ENCODE results near the gene HS6ST2.

The HS6ST2 gene

DNA sequence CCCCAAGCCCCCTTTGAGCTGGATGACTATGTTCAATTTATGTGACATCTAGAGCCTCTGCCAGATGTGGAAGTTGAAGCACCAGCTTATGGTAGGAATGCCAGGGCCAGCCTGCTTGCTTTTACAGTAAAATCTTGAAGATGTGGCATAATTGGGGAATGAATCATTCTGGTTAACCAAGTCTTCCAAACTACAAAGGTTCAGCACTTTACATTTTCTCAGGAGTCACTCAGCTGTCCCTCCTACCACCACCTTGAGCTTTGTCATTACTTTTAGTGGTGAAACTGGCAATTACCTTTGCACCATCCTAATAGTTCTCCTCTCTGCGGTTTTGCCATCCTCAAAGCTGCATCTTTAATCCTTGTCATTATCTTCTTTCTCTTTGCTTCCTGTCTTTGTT lies 172.2 kb downstream of the HS6ST2 start:
- DNase-seq = no peak

DNA sequence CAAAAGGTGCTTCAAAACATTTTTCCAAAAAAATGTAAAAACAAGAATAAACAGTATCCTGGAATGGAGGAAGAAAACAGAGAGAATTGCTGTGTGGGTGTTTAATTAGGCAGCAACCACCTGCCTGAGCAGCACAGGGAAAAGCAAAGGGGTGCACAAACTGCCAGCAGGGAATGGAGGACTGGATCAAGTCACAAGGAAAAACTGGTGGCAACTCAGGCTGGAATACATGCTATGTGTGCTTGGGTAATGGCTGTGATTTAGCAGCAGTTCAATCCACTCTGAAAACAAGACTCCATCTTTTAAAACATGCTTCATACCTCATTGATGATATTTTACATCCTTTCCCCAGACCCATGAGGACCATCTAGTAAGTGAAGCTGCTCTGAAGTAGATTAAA lies 179.5 kb downstream of the HS6ST2 start:
- DNase-seq = no peak

DNA sequence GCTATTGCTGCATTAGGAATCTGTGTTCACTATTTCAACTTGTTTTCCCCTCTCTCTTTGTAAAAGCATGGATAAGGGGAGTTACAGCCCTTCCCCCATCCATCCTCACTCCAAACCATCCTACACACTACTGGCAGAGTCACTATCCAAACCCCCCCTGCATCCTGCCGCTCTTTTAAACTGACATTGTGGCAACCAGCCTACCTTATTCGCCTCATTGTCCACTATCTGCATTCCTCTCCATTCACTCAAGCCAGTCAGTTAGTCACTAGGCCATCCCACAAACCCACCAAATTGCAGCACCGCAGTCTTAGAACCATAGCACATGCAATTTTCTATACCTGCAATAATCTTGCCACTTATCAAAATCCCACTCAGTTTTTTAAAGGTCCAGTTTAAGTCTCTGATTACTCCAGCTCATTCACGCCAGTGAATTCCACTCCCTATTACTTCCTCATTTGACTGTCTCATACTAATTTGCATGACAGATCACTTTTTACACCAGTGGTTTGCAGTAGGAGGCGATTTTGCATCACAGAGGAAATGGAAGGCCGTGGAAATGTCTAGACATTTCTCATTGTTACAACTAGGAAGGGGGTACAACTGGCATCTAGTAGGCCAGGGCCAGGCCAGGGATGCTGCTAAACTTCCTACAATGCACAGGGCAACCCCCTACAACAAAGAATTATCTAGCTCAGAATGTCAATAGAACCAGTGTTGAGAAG lies 181.8 kb downstream of the HS6ST2 start:
- peak; percentile 56 for DNase-seq

DNA sequence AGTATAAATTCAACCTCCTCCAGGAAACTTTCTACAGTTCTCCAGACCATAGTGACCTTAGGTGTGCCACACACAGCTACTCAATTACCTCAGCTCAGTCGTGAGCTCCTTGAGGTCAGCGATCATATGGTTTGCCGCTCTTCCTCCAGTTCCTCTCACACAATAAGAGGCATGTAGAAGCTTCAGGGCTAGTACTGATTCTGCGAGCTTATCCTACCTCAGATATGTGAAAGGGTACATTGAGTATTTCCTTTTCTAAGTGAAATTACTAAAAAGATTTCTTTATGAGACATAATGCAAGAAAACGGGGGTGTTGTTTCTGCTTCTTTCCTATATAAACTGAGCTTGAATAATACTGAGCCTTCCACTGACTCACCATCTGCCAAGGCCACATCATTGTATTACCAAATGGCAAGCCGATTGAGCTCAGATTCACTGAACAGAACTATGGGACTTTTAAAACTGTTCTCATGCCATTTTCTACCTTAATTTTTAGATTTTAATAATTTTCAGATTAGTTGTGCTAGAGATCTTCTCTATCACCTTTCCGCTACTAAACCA lies 183.1 kb downstream of the HS6ST2 start:
- no peak for DNase-seq

DNA sequence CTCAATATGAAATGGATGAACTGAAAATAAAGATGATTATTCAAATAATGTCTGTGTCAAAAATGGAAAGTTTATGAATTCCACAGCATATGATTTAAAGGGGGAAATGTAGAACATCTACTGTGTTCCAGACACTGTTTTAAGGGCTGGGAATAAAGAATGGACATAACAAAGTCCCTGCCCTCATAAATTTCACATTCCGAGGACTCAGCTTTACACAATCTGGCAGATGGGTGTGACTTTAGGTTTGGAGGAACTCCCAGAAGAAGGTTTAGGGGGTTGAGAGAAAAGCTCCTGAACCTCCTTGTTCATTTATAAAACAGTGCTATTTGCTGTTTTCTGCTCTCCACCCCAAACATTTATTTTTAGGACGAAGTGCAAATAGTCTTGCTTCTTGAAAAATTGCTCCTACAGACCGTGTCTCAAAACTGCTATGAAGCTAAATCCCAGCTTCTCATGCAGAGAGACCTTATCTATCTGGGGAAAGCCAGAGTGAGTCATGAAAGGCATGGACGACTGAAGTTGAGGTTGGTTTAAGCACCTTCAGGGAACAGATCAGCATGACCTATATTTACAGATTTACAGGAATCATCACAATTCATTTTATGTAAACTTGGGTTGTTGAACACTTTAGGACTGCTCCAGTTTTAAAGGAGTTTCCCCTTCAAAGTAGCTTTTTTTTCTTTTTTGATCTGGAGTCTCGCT lies 184.3 kb downstream of the HS6ST2 start:
- DNase-seq = no peak

DNA sequence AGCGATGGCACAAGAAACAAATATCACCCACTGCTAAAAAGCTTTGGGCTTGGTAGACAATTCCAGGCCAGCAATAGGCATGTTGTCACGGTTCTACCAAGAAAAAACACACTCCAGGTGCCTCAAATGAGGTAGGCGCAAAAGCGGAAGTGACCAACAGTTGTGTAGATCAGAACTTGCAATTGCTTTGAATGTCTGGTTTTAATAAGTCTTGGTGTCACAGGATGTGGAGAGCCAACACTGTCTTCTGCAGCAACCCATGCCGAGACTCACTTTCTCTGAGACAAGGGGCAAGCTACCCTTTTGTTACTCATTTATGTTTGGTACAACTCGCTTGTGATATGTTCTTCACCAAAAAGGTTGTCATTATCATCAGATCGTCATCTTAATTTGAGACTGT lies 188.8 kb downstream of the HS6ST2 start:
- no peak for DNase-seq

DNA sequence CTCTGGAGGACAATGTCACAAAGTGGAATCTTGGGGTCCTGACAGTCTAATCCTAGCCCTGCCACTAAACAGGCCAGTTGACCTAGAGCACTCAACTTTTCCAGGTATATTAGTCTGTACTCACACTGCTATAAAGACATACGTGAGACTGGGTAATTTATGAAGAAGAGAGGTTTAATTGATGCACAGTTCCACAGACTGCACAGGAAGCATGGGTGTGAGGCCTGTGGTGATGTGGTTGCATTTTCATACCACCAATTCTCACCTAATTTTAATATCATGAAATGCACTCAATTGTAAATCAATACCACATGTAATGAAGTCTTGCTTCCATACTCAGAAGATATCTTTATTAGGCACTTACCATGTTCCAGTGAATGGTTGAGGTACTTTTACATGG lies 192.0 kb downstream of the HS6ST2 start:
- DNase-seq = no peak

DNA sequence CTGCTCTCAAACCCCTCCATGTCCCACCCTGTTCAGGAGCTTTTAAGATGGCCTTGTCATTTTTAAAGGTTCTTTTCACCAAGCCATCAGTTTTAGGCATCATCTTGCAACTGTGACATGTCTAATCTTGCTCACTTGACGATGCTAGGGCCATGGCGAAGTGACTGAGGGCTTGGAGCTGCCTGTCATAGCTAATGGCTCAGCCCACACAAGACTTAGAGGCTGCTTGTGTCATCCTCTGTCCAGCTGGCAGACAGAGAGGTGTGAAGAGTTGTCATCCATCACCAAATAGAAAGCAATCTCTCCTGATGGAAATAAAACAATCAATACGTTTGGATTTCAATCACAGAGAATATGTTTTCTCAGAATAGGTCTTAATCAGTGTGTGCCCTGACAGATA lies 194.9 kb downstream of the HS6ST2 start:
- no peak for DNase-seq

DNA sequence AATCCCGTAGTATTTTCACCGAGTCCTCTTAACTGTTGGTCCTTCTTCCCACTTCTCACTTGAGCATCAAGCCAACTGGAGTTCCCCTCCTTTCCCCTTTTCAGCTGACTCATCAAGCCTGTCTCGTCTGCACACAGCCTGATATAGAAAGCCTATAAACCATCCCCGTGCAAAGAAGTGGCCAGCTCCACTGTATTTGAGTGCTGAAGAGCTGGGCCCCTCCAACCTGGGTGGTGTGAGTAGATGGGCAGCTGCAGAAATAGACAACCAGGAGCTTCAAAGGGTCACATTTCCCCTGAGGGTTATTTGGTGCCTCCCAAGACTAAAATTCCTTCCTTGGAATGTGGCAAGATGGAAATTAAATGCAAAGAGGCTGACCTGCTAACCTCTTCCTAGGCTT lies 199.7 kb downstream of the HS6ST2 start:
- no peak for DNase-seq

DNA sequence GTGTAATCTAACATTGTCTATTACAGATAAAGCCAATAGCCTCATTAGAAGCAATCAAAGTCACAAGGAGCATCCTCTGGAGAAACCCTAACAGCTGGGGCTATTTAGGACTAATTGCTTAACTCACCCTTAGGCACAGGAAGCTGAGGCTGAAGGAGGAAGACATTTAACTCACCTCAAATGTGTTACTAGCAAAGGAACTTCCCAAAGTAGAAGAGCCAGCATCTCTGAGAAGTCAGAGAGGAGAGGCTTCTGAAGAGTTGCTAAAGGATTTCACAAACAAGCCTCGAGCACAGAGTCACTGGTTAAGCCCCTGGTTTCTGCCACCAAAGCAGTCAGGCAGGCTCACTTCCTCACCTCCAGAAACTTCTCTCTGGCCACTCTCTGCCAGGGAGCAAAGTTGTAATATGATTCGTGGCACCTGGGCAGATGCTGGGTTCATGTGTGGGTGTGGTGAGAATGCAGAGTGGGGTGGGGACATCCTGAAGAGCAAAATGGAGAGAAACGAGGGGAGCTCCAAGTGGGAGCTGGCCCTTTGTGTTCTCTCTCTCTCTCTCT lies 201.3 kb downstream of the HS6ST2 start:
- DNase-seq = peak; percentile 53

DNA sequence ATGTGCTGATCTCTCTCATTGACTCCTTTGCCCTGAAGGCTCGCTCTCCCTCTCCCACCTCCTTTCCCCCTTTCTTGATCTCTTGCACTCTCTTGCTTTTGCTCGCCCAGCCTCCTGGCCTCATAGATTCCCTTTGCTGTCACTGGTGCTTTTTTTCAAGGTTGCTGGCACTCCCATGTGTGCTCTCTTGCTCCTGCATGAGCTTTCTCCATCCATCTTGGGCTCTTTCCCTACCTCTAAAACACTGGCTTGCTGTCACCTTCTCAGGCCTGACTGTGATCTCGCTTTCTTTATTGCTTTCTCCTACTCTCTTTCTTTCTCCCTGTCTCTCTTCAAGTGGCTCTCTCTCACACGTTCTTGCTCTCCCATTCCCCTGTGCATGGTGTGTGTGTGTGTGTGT lies 202.0 kb downstream of the HS6ST2 start:
- no peak for DNase-seq

DNA sequence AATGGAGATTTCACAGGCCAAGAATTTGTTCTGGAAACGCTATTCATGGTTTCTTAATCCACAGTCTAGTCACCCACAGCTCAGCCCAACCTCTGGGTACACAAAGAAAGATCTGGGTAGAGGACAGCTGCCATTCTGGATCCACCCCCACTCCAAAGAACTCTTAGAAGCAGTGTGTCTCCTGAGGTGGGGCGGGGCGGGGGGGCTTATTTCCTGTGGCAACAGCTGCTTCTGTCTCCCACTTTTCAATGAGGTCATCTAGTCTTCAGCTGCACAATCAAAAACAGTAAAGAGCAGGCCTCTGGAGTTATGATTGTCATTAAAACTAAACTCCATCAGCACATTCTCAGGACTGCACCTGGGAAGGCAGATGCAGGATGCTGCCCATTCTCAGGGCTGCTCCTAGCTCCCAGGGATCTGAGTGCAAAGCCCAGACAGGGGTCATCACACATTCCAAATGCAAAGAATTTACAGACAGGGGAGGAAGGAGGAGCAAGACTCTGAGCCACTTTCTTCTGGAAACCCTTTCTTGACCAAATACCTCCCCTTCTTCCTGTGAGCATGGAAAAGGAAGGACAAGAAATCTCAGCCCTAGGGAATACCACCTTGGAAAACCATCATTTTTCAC lies 207.3 kb downstream of the HS6ST2 start:
- DNase-seq = no peak

DNA sequence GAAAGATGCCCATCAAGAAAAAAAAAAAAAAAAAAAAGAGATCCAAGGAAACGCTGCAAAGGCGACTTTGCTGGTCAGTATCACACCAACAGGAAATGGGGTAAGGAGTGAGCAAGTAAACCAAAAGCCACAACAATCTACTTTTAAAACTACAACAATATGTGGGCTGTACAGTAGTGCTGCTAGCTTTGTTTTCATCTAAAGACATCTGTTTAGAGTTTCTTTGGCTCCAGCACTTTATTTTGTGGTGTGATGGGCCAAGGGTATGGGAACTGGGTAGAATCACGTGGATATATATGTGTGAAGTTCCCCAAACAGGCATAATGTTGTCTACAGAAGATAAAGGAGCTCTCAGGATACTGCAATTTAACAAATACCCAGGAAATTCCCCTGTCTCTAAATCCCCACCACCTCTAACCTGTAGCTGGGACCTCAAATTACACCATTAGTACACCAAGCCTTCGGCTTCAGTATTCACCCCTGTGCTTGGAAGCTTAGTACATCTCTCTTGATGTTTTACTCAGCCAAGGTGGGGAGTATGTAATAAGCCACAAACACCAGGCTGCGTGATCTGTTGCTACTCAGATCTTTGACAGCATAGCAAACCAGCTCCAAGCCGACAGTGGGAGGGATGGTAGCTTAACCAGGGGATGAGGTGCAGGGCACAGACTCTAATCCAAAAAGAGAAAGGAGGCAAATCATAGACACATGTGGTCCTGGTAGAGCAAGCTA lies 207.9 kb downstream of the HS6ST2 start:
- DNase-seq = peak; percentile 74

DNA sequence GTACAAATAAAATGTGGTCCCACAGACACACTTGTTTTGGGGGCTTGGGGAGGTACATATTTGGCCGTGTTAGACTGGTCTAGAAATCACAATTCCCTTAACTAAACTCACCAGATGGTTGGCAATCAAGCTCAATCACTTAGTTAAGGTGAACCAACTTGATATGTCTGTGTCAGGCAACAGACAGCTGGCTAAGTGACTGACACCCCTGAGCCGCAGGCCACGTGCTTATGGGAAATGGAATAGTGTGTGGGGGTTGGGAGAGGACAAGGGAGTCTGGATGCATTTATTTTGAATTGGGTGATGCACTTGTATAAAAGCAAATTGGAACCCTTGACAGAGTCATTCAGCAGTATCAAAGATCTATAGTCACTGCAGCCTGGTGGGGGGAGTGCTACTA lies 209.0 kb downstream of the HS6ST2 start:
- no peak for DNase-seq

DNA sequence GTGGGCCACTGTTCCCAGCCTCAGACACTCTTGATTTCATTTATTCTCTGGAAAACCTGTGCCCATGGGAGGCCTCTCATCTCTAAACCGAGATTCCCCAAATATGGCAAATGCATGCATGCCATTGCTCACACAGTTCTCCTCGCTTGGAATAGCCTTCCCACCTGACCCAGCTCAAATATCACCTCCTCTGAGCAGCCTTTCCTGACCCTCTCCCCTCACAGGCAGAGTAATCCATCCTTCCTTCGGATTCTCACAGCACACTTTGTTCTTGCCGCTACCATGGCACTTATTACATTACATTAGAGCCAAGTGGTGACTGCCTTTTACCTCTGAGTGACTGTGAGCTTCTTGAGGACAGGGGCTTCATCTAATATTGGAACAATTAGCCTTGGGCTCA lies 209.5 kb downstream of the HS6ST2 start:
- DNase-seq = no peak

DNA sequence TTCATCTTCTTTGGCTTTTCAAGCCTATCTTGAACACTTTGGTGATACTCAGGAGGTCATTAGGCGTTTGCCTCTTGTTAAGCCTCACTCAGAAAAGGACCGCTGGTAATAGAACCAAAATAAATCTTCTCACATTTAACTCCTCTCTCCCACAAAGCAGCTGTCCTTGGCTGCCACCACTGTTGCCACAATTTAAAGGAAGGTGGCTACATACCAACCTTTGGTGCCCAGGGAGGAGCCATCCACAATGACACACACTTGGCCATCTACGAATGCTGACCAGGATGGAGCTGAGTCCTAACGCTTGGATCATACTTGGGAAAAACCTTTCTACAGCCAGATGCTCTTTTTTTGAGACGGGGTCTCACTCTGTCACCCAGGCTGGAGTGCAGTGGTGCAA lies 210.2 kb downstream of the HS6ST2 start:
- no peak for DNase-seq

DNA sequence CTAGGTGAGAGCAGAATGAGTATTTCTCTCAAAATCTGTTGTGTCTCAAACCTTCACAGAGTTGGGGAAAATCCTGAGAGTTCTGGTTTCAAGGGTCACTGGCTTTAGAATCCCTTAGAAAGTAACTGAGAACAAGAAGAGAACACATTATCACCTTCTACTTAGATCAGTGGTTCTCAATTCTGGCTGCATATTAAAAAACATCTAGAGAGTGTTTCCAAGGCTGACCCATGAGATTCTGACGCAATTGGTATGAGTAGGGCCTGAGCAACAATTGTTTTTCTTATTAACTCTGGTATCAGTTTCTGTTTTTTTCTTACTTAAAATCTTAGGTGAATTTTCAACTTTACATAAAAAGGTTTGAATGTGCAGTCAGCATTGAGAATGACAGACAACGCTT lies 212.8 kb downstream of the HS6ST2 start:
- no peak for DNase-seq

DNA sequence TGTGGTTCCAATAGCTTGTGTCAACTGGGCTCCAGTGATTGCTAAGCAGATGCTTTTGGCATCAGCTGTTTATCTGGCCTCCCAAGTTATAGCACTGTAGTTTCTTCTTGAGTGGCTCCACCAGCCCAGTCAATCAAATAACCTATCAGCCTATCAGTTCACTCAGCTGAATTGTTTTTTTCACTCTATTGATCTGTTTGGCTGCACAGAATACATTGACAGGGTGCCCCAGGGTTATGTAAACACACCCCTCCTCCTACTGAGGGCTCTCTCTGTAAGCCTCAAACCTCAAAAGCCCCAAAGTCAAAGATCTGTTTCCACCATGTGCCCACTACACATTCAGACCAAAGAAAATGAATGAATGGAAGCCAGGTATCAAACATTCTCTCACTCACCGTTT lies 214.0 kb downstream of the HS6ST2 start:
- no peak for DNase-seq

DNA sequence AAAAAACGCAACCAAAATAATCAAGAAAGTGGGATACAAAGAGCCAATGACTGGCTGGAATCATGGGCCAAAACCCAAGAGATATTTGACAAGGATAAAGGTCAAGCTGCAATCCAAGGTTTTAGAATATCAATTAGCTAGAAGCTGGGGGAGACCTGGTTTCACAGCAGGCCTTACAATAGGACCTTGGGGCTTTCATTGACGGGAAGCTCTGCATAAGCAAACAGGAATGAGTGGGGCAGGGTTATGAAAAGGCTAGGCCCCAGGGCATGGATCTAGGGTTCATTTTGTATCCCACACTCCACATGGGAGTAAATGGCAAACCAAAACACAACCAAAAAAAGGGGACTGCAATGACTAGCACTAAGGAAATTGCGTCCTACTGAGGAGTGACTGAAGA lies 215.3 kb downstream of the HS6ST2 start:
- DNase-seq = no peak

DNA sequence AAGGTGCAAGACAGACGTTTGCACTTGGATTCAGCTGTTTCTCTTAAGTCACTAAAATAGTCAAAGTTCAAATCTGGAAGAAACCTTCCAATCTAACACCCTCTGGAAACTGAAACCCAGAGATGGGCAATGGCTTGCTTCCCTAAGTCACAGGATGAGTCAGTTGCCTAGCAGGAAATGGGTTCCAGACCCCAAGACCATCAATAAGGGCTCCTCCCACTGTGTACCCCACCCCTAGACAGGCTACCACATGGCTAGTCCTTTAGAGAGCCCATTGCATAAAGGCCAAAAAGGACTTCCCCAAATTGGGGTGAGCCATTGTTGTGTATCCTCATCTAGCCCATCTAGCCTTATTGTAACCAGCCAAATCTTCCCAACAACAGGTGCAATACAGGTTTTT lies 216.2 kb downstream of the HS6ST2 start:
- peak; percentile 57 for DNase-seq

DNA sequence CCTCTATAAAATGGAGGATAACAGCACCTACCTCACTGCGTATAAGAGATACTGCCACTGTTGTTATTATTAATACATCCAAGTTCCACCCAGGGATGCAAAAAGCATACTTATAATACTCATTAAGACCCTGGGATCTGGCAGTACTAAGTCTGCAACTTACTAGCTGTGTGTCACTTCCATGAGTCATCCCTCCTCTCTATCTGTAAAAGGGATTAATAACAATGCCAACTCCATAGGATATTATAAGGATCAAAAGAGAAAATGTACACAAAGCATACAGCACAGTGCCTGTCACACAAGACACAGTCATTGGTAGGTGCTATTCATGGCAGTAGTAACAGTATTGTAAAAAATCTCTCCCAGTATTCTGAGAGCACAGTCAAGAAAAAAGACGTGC lies 216.7 kb downstream of the HS6ST2 start:
- DNase-seq = no peak

DNA sequence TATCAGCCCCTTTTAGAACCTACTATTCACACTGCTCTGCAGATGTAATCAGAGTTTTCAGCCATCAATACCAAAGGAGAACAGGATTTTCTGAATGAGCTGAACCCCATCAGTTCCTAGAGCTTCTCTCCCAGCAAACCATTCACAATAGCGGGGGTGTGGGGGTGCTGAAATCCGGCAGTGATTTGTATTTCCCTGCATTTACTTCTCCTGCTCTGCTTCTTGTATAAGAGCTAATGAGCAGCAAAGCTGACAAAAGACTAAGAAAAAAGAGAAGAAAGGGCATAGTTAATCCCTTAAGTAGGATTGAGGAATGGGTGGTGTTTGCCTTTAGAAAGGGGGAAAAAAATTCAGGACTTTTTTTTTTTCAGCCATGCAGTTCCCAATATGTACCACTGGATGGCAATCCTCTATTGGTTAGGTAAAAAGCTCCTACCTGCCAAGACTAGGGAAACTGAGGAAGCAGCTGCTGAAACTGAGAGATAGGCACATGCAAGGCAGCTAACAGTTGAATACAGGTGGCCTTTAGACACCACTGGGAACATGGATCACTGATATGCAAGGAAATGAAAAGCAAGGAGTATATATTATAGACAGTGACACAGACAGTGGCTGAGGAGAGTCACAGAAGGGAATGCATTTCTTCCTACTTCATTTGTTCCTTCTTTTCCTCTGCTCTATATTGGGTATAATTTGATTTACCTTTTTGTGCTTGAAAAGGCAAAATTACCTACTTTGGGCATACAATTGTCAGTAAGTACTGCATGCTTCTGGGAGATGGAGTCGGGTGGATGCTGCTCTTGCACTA lies 217.9 kb downstream of the HS6ST2 start:
- DNase-seq = no peak
